Measurements from ENCODE around the gene APOBEC4. TPM values are rescaled to one million over a fixed set of nuclear protein-coding genes. Genes with fewer than 3 reads are reported as not detected.
"Not testable (repeated sequence)": the region's sequence is repeated elsewhere in the genome, so short reads cannot be mapped to it uniquely, and the experiment has no call there.

The APOBEC4 gene
- not detected for total RNA-seq

- no peak for DNase-seq (ENCODE audit: low spot score)
Measured at GRCh38 chr1:183652547-183653461, at the start of gene APOBEC4. Gene APOBEC4, minus strand, starts transcription at chr1:183653316. Its CDS starts 4,535 bp downstream, at chr1:183648781.

- no peak for DNase-seq (ENCODE audit: low spot score)
Measured at GRCh38 chr1:183702813-183703198, 49.7 kb upstream of the APOBEC4 start.

DNA sequence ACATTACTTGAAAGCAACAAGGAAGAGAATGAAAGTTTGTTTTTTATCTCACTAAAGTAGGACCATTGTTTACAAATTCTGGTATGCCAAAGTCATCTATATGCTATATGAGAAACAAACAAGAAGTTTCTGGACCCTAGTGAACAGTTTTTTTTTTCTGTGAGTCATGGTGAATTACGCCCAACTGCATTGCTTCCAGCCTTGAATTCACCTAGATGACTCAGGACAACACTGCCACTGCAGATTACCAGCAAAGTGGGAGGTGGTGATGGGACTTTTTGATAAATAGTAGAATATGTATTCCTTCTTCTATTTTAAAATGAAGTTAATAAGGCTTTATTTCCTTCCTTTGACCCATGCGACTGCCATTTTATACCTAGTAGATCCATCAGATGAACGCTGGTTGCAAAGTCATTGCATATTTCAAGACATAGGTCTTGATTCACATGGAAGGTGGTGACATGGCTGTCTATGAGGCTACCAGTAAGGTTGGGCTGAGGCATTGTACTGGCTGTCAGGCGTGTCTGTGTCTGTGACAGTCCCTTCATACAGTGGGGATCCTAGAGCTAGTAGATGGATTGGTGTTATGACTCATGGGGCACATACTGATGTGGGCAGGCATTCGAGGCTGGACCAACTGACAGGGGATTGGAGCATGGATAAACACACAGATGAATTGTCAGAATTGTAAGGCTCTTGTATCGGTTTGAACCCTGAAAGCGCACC, 49.1 kb upstream of the APOBEC4 start:
- DNase-seq (ENCODE audit: low spot score) = no peak

- no peak for DNase-seq (ENCODE audit: low spot score)
Measured at GRCh38 chr1:183699616-183700160, 46.6 kb upstream of the APOBEC4 start.

- no peak for DNase-seq (ENCODE audit: low spot score)
Measured at GRCh38 chr1:183697814-183698590, 44.9 kb upstream of the APOBEC4 start.

- no peak for DNase-seq (ENCODE audit: low spot score)
Measured at GRCh38 chr1:183696981-183697380, 43.9 kb upstream of the APOBEC4 start.

DNA sequence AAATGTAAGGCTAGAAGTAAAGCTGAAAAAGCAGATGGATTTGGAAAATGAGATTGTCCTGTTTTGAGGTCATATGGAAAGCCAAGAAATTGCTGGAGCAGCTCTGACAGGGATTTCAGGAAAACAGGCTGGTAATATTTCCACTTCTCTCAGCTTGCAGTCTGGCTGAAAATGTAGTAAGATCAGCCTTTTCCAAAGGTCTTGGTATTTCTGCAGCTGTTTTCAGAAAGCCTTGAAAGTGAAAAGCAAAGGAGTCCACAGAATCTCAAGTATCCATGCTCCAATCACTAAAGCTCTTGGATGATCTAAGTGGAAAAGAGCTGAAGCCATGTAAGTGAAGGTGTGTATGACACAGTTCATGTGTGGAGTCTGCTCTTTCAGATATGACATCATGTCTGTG, 41.6 kb upstream of the APOBEC4 start:
- DNase-seq (ENCODE audit: low spot score) = no peak

DNA sequence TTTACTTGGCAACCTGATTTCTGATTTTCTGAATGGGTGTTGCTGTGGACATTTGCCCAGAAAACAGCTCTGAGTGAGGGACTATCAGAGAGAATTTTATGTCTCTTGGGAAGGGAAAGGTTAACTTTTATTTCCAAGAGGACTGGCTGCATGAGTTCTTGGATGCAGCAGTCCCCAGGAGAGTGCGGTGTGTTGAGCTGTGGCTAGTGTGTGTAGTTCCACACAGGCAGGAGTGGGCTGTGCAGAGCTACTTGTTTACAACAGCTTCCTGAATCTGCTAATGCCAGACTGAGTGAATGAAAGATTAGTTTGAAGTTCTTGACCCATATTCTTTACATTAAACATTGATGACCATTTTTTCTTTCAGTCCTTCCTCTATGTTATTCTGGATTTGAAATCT, 41.0 kb upstream of the APOBEC4 start:
- DNase-seq (ENCODE audit: low spot score) = no peak

GRCh38 chr1:183693521-183693920, 40.4 kb upstream of the APOBEC4 start:
- no peak for DNase-seq (ENCODE audit: low spot score)

DNA sequence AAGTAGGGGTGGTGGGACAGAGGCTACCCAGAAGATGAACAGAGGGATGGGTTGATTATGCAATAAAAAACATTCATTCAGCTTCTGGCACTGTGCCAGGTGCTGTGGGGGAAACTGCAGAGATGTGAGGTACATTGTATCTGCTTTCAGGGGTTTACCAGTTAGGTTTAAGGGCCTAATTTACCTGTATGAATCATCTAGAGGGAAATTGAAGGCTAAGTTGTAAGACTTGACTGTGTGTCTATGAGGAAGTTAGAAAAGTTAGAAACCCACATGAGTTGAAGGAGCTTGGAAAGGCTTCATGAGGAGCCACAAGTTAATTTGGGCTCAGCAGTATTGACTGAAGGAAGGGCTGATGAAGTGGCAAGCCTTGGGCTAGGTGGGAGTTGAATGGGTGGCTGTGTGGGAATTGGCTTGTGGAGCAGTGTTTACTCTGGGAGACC, 36.7 kb upstream of the APOBEC4 start:
- DNase-seq (ENCODE audit: low spot score) = no peak

- no peak for DNase-seq (ENCODE audit: low spot score)
Measured at GRCh38 chr1:183688341-183689060, 35.4 kb upstream of the APOBEC4 start.

DNA sequence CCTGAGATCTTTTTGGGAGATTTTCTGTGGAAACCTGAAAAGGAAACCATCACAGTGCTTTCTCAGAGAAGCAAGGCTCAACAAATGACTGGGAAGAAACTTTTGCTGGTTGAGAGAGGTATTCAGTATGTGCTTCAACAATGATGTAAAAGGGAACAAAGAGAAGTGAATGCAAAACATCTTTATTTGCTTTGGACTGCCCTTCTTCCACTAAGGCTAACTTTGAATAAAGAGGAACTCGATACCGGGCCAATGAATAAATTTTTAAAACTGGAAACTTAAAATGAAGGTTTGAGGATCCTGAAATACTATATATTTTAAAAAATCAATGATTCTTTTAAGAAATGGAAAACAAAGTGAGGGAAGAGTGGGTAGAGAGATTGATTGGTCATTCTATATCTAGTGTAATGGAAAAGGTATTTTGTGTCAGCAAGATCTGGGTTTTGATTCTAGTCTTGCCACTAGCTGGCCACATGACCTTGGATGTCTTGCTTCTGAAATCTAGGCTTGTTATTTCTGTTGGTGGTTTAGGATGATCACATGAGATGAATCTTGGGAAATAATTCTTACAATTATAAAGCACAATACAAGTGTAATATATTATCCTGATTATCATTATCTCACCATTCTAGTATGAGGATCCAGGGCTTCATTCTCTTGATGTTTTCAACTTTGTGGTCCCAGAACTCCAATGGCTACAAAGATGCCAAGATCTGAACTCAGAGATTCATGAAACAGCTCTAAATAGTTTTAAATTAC, 34.6 kb upstream of the APOBEC4 start:
- no peak for DNase-seq (ENCODE audit: low spot score)

- DNase-seq (ENCODE audit: low spot score) = no peak
Measured at GRCh38 chr1:183686229-183686628, 33.1 kb upstream of the APOBEC4 start.

- DNase-seq (ENCODE audit: low spot score) = peak; percentile 35
Measured at GRCh38 chr1:183685112-183685713, 32.1 kb upstream of the APOBEC4 start.

DNA sequence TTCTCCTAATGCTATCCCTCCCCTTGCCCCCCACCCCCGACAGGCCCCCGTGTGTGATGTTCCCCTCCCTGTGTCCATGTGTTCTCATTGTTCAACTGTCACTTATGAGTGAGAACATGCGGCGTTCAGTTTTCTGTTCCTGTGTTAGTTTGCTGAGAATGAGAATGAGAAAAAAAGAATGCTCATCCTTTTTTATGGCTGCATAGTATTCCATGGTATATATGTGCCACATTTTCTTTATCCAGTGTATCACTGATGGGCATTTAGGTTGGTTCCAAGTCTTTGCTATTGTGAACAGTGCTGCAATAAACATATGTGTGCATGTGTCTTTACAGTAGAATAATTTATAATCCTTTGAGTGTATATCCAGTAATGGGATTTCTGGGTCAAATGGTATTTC, 26.2 kb upstream of the APOBEC4 start:
- not testable (repeated sequence) for DNase-seq (ENCODE audit: low spot score)

- DNase-seq (ENCODE audit: low spot score) = no peak
Measured at GRCh38 chr1:183678819-183679218, 25.7 kb upstream of the APOBEC4 start.

DNA sequence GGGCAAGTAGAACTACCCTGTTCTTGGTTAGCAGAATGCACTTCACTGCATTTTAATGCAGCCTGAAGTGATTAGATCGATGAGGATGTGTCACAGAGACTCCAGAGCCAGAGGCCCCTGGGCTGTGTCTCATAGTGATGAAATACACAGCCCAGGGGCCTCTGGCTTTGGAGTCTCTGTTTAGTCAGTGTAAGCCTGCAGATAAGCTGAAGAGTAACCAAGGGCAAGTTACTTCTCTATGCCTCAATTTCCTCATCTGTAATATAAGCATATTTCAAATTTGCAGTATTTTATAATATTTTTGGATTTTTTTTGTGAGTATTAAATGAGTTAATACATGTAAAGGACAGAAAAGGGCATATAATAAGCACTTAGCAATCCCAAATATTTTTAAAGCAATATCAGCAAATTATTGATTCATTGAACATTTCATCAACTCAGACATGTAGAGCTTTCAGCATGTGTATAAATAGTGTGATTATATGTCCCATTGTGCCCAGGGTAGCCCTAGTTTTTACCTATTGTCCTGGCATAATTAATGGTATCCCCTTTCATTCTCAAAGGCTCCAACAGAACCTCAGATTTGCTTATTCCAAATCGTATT, 23.6 kb upstream of the APOBEC4 start:
- DNase-seq (ENCODE audit: low spot score) = no peak

DNA sequence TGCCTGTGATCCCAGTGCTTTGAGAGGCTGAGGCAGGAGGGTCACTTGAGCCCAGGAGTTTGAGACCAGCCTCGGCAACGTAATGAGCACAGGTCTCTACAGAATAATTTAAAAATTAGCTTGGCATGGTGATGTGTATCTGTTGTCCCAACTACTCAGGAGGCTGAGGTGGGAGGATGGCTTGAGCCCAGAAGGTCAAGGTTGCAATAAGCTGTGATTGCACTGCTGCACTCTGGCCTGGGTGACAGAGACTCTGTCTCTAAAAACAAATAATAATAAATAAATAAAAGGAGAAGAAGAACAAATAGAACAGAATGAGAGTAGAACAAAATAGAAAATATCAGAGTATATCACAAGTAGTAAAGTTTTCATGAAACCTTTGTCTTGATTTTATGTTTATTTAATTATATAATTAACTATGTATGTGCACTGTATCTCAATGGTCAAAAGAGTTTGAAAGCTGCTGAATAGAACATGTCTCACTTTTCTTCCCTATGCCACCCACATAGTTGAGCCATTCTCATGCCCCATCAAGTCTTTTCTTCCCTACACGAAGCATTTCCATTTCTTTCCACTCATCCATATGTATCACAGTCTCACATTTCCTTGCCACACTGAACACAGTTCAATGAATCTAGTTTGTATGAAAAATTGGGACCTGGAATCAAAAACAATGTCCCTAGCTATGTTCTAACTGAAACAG, 22.9 kb upstream of the APOBEC4 start:
- DNase-seq (ENCODE audit: low spot score) = no peak

GRCh38 chr1:183675381-183675780, 22.3 kb upstream of the APOBEC4 start:
- no peak for DNase-seq (ENCODE audit: low spot score)

Data from mucosa of gallbladder (tissue), 1 donor.